Measurements from ENCODE around the gene RBM43.

DNA sequence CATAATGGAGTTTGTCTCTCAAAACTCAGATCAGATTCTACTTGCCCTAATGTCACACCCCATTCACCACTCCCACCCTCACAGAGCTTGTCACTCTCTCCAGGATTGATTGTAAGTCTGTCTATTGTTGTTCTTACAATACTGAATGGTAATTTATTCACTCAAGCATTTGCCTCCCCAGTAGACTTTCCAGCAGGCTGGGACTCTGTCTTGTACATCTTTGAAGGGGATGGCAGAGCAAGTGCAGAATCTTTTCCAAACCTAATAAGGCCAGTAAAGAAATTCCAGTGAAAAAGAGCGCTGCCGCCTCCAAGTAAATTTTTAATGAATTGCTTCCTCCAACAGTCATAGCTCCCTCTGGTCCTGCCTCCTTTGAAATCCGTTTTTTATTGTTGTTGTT is 56.9 kb downstream of the RBM43 start:
- TF ChIP-seq, protein P1, sequence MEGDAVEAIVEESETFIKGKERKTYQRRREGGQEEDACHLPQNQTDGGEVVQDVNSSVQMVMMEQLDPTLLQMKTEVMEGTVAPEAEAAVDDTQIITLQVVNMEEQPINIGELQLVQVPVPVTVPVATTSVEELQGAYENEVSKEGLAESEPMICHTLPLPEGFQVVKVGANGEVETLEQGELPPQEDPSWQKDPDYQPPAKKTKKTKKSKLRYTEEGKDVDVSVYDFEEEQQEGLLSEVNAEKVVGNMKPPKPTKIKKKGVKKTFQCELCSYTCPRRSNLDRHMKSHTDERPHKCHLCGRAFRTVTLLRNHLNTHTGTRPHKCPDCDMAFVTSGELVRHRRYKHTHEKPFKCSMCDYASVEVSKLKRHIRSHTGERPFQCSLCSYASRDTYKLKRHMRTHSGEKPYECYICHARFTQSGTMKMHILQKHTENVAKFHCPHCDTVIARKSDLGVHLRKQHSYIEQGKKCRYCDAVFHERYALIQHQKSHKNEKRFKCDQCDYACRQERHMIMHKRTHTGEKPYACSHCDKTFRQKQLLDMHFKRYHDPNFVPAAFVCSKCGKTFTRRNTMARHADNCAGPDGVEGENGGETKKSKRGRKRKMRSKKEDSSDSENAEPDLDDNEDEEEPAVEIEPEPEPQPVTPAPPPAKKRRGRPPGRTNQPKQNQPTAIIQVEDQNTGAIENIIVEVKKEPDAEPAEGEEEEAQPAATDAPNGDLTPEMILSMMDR (IDR thresholded peaks at IDR 0.05), result no peak
- TF ChIP-seq POLR2A (IDR thresholded peaks at IDR 0.05), result no peak
- no peak for TF ChIP-seq EP300 (IDR thresholded peaks at IDR 0.05; ENCODE audit: low read depth)
- no peak for TF ChIP-seq POLR2AphosphoS5 (IDR thresholded peaks at IDR 0.05)

Data from transverse colon (tissue), 4 donors.